Subcutaneous abdominal adipose tissue (tissue), 5 donors: ENCODE results near the gene HBE1.
"Not testable (repeated sequence)": the region's sequence is repeated elsewhere in the genome, so short reads cannot be mapped to it uniquely, and the experiment has no call there.

Source experiments
- H3K27ac ChIP-seq: one replicate; pipeline ENCODE4 v1.7.0; 2013; ENCODE audit warnings: low read depth, mild to moderate bottlenecking, inconsistent platforms, low read length, moderate library complexity
- H3K27me3 ChIP-seq, 5 donors: one replicate each; pipeline ENCODE4 v1.7.0; 2013; ENCODE audit warnings: low read length in 5 of 5, inconsistent platforms in 1 of 5; ENCODE audit not compliant: control insufficient read depth in 5 of 5, insufficient read depth in 4 of 5
- H3K36me3 ChIP-seq, 5 donors: one replicate each; pipeline ENCODE4 v1.7.0; 2013; ENCODE audit warnings: low read length in 5 of 5; ENCODE audit not compliant: control insufficient read depth in 5 of 5, insufficient read depth in 5 of 5
- H3K4me1 ChIP-seq, 5 donors: one replicate each; pipeline ENCODE4 v1.7.0; 2013; ENCODE audit warnings: low read length in 5 of 5, mild to moderate bottlenecking in 3 of 5, moderate library complexity in 1 of 5; ENCODE audit not compliant: control insufficient read depth in 5 of 5, insufficient read depth in 5 of 5
- H3K4me3 ChIP-seq, 5 donors: one replicate each; pipeline ENCODE4 v1.7.0; 2013; ENCODE audit warnings: low read length in 5 of 5, low read depth in 1 of 5
- H3K9ac ChIP-seq, 5 donors: one replicate each; pipeline ENCODE4 v1.7.0; 2013; ENCODE audit warnings: low read length in 5 of 5, mild to moderate bottlenecking in 4 of 5, moderate library complexity in 3 of 5
- H3K9me3 ChIP-seq, 5 donors: one replicate each; pipeline ENCODE4 v1.7.0; 2013; ENCODE audit warnings: low read length in 5 of 5; ENCODE audit not compliant: control insufficient read depth in 5 of 5
- donor health status: healthy.
- donor health status: healthy.
- donor health status: healthy.
- donor health status: healthy.
- donor health status: healthy.

Gene HBE1

GRCh38 chr11:5275369-5276110, 5.8 kb upstream of the HBE1 start:
- no peak overlapping the region for H3K27ac ChIP-seq
- H3K27me3 ChIP-seq: no peaks in the 10 kb centered on the region
- no peaks in the 10 kb centered on the region for H3K36me3 ChIP-seq
- H3K4me1 ChIP-seq: no peaks in the 10 kb centered on the region
- no peak overlapping the region for H3K4me3 ChIP-seq
- no peak overlapping the region for H3K9ac ChIP-seq
- no peaks in the 10 kb centered on the region for H3K9me3 ChIP-seq

- no peaks in the 10 kb centered on the region for H3K9me3 ChIP-seq
- H3K4me3 ChIP-seq: no peak overlapping the region
- H3K4me1 ChIP-seq: no peaks in the 10 kb centered on the region
- H3K27me3 ChIP-seq: no peaks in the 10 kb centered on the region
- H3K36me3 ChIP-seq: no peaks in the 10 kb centered on the region
- H3K27ac ChIP-seq: no peak overlapping the region
- no peak overlapping the region for H3K9ac ChIP-seq
Measured at GRCh38 chr11:5274395-5274794, 4.7 kb upstream of the HBE1 start.

DNA sequence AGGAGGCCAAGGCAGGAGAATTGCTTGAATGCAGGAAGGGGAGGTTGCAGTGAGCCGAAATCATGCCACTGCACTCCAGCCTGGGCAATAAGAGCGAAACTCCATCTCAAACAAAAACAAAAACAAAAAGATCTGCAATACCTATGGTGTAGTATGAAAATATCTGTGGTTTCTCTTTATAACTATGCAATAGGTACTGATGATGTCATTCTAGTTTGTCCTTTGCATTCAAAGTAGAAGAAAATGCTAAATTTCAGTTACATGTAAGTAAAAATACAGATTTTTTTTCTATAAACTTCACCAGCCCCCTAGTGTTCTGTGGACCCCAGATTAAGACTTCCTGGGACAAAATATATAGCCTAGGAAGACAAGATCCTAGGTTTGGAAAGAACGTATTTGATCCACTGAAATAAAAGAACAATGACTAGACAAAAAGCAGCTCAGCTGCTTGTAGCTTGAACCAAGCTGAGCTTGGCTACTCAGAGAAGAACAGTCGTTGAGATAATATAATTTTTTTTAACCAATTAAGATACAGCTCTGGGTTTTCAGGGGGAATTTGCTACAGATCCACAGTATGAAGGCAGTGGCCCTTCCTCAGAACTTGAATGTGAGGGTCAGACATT, 2.8 kb upstream of the HBE1 start:
- Histone ChIP-seq H3K4me1 (no peaks in the 10 kb centered on the region), H3K27me3 (no peaks in the 10 kb centered on the region), H3K9me3 (no peaks in the 10 kb centered on the region), H3K4me3 (no peak overlapping the region), H3K9ac (no peak overlapping the region), H3K36me3 (no peaks in the 10 kb centered on the region), H3K27ac (no peak overlapping the region)

GRCh38 chr11:5267033-5267563, 2.6 kb downstream of the HBE1 start:
- H3K9ac ChIP-seq: no peak overlapping the region
- no peak overlapping the region for H3K4me3 ChIP-seq
- H3K9me3 ChIP-seq: no peaks in the 10 kb centered on the region
- no peak overlapping the region for H3K27ac ChIP-seq
- no peaks in the 10 kb centered on the region for H3K4me1 ChIP-seq
- no peaks in the 10 kb centered on the region for H3K36me3 ChIP-seq
- H3K27me3 ChIP-seq: no peaks in the 10 kb centered on the region

- Histone ChIP-seq H3K4me3 (no peak overlapping the region), H3K27ac (no peak overlapping the region), H3K9ac (no peak overlapping the region), H3K9me3 (no peaks in the 10 kb centered on the region), H3K27me3 (no peaks in the 10 kb centered on the region), H3K4me1 (no peaks in the 10 kb centered on the region), H3K36me3 (no peaks in the 10 kb centered on the region)
Measured at GRCh38 chr11:5266609-5267008, 3.1 kb downstream of the HBE1 start.

GRCh38 chr11:5265832-5266231, 3.9 kb downstream of the HBE1 start:
- H3K36me3 ChIP-seq: no peaks in the 10 kb centered on the region
- no peak overlapping the region for H3K4me3 ChIP-seq
- no peaks in the 10 kb centered on the region for H3K4me1 ChIP-seq
- H3K27ac ChIP-seq: no peak overlapping the region
- H3K9me3 ChIP-seq: no peaks in the 10 kb centered on the region
- no peaks in the 10 kb centered on the region for H3K27me3 ChIP-seq
- H3K9ac ChIP-seq: no peak overlapping the region

GRCh38 chr11:5258543-5259262, 11.0 kb downstream of the HBE1 start:
- no peaks in the 10 kb centered on the region for H3K9me3 ChIP-seq
- no peaks in the 10 kb centered on the region for H3K4me1 ChIP-seq
- no peak overlapping the region for H3K9ac ChIP-seq
- no peaks in the 10 kb centered on the region for H3K27me3 ChIP-seq
- no peak overlapping the region for H3K4me3 ChIP-seq
- H3K36me3 ChIP-seq: no peaks in the 10 kb centered on the region
- no peak overlapping the region for H3K27ac ChIP-seq

GRCh38 chr11:5257296-5257695, 12.4 kb downstream of the HBE1 start:
- H3K27ac ChIP-seq: no peak overlapping the region
- no peaks in the 10 kb centered on the region for H3K4me1 ChIP-seq
- no peaks in the 10 kb centered on the region for H3K9me3 ChIP-seq
- H3K4me3 ChIP-seq: no peak overlapping the region
- H3K36me3 ChIP-seq: no peaks in the 10 kb centered on the region
- no peaks in the 10 kb centered on the region for H3K27me3 ChIP-seq
- no peak overlapping the region for H3K9ac ChIP-seq

GRCh38 chr11:5254646-5255413, 14.9 kb downstream of the HBE1 start, which contains the start of gene HBG2:
TSS of gene HBG2 (minus strand) at chr11:5254781. CDS start at chr11:5254728, 53 bp downstream.
- not testable (repeated sequence) for H3K9ac ChIP-seq, H3K36me3 ChIP-seq, H3K4me1 ChIP-seq, H3K9me3 ChIP-seq, H3K27me3 ChIP-seq, H3K27ac ChIP-seq, H3K4me3 ChIP-seq
